MM.1S (cell line): ENCODE results near the gene AIRE.

Experiments
- EZH2 ChIP-seq: fragments of 300-600 bp; sonication (generic); optimal IDR thresholded peaks from 2 replicates; pipeline ENCODE3; 2017; ENCODE audit warnings: low read depth, mild to moderate bottlenecking, antibody characterized with exemption, low read length, mixed read lengths
- TF ChIP-seq, protein P1 (sequence below): fragments of 300-600 bp; sonication (generic); IDR thresholded peaks from 2 replicates; pipeline ENCODE4 v1.5.1; 2016; ENCODE audit warnings: antibody characterized with exemption, low read length, mixed read lengths

DNA sequence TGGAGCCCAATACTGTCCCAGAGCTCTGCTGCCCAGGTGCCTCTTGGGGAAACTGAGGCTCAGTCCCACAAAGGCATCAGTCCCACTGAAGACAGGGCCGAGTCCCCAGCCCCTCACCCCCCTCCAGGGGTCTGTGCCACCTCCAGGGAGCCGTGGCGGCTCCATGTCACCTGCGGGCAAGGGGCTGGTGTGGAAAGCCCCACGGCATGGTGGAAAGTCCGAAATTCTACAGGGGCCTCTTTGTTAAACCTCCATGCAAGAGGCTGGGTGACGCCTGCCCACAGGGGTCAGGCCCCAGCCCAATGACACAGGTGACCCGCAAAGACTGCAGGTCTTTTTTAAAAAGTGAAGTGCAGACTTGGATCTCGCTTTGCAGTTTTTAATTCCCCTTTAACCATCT is 3.3 kb upstream of the AIRE start:
- TF ChIP-seq, protein P1, sequence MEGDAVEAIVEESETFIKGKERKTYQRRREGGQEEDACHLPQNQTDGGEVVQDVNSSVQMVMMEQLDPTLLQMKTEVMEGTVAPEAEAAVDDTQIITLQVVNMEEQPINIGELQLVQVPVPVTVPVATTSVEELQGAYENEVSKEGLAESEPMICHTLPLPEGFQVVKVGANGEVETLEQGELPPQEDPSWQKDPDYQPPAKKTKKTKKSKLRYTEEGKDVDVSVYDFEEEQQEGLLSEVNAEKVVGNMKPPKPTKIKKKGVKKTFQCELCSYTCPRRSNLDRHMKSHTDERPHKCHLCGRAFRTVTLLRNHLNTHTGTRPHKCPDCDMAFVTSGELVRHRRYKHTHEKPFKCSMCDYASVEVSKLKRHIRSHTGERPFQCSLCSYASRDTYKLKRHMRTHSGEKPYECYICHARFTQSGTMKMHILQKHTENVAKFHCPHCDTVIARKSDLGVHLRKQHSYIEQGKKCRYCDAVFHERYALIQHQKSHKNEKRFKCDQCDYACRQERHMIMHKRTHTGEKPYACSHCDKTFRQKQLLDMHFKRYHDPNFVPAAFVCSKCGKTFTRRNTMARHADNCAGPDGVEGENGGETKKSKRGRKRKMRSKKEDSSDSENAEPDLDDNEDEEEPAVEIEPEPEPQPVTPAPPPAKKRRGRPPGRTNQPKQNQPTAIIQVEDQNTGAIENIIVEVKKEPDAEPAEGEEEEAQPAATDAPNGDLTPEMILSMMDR, result no peak
- no peak for TF ChIP-seq EZH2
